Mesothelial cell of epicardium (in vitro differentiated cells): ENCODE data around the gene AOPEP. TPM values are rescaled to one million over a fixed set of nuclear protein-coding genes. Genes with fewer than 3 reads are reported as not detected.

Source experiments
- DNase-seq, 2 experiments: peaks; one replicate each; pipeline ENCODE4 v3.0.0; 2021; ENCODE audit warnings: low spot score in 2 of 2; ENCODE audit not compliant: unreplicated experiment in 2 of 2
- H3K27ac Mint-ChIP-seq: 2 replicates; pipeline ENCODE4 v1.8.0; 2021; ENCODE audit warnings: mixed read lengths
- H3K27me3 Mint-ChIP-seq: 2 replicates; pipeline ENCODE4 v1.8.0; 2021; ENCODE audit warnings: low read depth, mixed read lengths
- H3K36me3 Mint-ChIP-seq: 2 replicates; pipeline ENCODE4 v1.8.0; 2021; ENCODE audit warnings: mixed read lengths
- H3K4me1 Mint-ChIP-seq: 2 replicates; pipeline ENCODE4 v1.8.0; 2021; ENCODE audit warnings: mixed read lengths
- H3K4me3 Mint-ChIP-seq: 2 replicates; pipeline ENCODE4 v1.8.0; 2021; ENCODE audit warnings: mild to moderate bottlenecking, moderate library complexity, mixed read lengths
- H3K9me3 Mint-ChIP-seq: 2 replicates; pipeline ENCODE4 v1.8.0; 2021; ENCODE audit warnings: mixed read lengths
- total RNA-seq: library from RNA; stranded (reverse); gene quantifications from 3 replicates; pipeline ENCODE4 v1.2.1, GENCODE V29; 2021
- TF ChIP-seq, protein P1 (sequence below): fragments of 200-600 bp; sonication (generic); IDR thresholded peaks from one replicate; pipeline ENCODE4 v1.5.0; 2021; ENCODE audit warnings: antibody characterized with exemption; ENCODE audit not compliant: unreplicated experiment

AOPEP gene
- total RNA-seq, 1 donor from 2014 or later: 63.0 TPM

DNA sequence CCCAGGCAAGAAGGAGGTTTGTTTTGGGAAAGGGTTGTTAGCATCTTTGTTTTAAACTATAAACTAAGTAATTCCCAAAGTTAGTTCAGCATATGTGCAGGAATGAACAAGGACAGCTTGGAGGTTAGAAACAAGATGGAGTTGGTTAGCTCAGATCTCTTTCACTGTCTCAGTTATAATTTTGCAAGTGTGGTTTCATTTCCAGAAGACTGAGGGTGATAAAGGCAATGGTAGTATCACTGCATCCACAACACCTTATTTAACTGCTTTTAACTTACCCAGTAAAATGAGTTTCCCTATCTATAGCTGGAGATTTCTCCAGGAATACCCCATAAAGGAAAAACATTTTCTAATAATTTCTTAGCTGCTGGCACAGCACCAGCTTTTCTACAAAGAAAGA, 152.7 kb downstream of the AOPEP start:
- TF ChIP-seq, protein P1, sequence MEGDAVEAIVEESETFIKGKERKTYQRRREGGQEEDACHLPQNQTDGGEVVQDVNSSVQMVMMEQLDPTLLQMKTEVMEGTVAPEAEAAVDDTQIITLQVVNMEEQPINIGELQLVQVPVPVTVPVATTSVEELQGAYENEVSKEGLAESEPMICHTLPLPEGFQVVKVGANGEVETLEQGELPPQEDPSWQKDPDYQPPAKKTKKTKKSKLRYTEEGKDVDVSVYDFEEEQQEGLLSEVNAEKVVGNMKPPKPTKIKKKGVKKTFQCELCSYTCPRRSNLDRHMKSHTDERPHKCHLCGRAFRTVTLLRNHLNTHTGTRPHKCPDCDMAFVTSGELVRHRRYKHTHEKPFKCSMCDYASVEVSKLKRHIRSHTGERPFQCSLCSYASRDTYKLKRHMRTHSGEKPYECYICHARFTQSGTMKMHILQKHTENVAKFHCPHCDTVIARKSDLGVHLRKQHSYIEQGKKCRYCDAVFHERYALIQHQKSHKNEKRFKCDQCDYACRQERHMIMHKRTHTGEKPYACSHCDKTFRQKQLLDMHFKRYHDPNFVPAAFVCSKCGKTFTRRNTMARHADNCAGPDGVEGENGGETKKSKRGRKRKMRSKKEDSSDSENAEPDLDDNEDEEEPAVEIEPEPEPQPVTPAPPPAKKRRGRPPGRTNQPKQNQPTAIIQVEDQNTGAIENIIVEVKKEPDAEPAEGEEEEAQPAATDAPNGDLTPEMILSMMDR: no peak
- Mint-ChIP-seq H3K27me3 (no peaks in the 10 kb centered on the region), H3K27ac (peak overlapping the region; percentile 83), H3K4me1 (peaks cover 56% of the 10 kb centered on the region), H3K36me3 (no peaks in the 10 kb centered on the region), H3K4me3 (no peak overlapping the region), H3K9me3 (no peaks in the 10 kb centered on the region)
- no peak for DNase-seq

GRCh38 chr9:94881023-94881422, 154.5 kb downstream of the AOPEP start:
- H3K4me3 Mint-ChIP-seq: no peak overlapping the region
- H3K4me1 Mint-ChIP-seq: peaks cover 56% of the 10 kb centered on the region
- no peaks in the 10 kb centered on the region for H3K36me3 Mint-ChIP-seq
- no peaks in the 10 kb centered on the region for H3K9me3 Mint-ChIP-seq
- TF ChIP-seq, protein P1: no peak
- no peak for DNase-seq
- H3K27ac Mint-ChIP-seq: peak overlapping the region; percentile 66
- H3K27me3 Mint-ChIP-seq: no peaks in the 10 kb centered on the region

DNA sequence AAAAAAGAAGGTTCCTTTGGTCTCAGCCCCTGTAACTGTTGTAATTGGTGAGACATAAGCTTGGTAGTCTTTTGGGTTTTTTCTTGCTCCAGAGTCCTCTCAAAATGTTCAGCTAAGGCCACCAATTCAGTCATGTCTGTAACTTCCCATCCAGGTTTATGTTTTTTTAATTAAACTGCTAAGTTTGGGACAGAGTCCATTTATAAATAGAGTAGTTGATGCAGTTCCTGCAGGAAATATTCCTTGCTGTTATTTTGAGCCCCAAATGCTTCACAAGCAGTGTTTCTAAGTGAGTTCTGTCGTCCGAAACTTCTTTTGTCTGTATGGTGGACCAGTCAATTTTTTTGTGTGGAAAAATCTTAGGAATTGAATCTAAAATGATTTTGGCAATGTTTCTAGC, 155.0 kb downstream of the AOPEP start:
- Mint-ChIP-seq H3K36me3 (no peaks in the 10 kb centered on the region), H3K4me3 (no peak overlapping the region), H3K9me3 (no peaks in the 10 kb centered on the region), H3K27ac (peak overlapping the region; percentile 26), H3K27me3 (no peaks in the 10 kb centered on the region), H3K4me1 (peaks cover 57% of the 10 kb centered on the region)
- DNase-seq: no peak
- TF ChIP-seq, protein P1: no peak

- Mint-ChIP-seq H3K9me3 (no peaks in the 10 kb centered on the region), H3K36me3 (no peaks in the 10 kb centered on the region), H3K27me3 (no peaks in the 10 kb centered on the region), H3K4me3 (no peak overlapping the region), H3K4me1 (peaks cover 57% of the 10 kb centered on the region), H3K27ac (peak overlapping the region; percentile 26)
- TF ChIP-seq, protein P1: no peak
- no peak for DNase-seq
Measured at GRCh38 chr9:94881940-94882339, 155.4 kb downstream of the AOPEP start.

- Mint-ChIP-seq H3K27me3 (no peaks in the 10 kb centered on the region), H3K4me1 (peaks cover 57% of the 10 kb centered on the region), H3K4me3 (no peak overlapping the region), H3K27ac (peak overlapping the region; percentile 64), H3K36me3 (no peaks in the 10 kb centered on the region), H3K9me3 (no peaks in the 10 kb centered on the region)
- TF ChIP-seq, protein P1: no peak
- DNase-seq: no peak
Measured at GRCh38 chr9:94882966-94883641, 156.6 kb downstream of the AOPEP start.
